ENCODE results near the gene TOX2. TPM values are rescaled to one million over a fixed set of nuclear protein-coding genes. Genes with fewer than 3 reads are reported as not detected.

TOX2 gene
- total RNA-seq, 1 donor from 2014 or later, result 0.94 TPM

DNA sequence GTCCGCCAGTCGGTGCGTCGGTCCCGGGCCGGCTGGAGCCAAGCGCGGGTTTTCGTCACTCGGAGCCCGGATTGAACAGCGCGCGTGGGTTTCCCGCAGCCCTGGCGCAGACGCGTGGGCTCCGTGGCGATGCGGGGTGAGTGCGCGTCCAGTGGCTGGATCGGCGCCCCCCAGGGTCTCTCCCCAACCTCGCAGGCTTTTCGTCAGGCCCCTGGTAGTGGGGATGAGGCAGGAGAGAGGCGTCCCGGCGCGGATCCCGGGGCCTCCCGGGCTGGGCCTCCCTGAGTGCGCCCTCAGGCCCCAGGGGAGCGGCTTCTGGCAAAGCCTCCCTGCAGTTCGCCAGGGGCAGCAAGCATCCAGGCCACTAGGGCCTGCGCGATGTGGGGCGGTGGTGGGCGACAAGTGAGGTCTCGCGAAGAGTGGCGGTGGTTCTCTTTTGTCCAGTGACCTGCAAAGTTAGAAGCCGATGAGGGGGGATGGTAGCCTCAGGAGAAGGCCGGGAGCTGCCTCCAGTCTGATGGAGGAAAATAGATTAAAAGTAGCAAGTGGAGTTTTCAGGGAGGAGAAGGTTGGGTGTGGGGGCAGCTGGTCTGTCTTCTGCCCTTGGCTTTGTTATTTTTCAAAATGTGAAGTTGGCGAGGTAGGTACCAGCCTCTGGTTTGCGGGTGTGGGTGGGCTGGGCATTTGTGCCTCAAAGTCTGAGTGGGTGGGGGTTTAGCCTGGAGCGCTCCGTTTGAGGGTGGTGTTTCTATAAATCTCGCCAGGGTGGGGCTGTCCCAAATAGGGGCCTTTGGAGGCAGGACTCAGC, 1.6 kb downstream of the TOX2 start:
- TF ChIP-seq, protein P1, sequence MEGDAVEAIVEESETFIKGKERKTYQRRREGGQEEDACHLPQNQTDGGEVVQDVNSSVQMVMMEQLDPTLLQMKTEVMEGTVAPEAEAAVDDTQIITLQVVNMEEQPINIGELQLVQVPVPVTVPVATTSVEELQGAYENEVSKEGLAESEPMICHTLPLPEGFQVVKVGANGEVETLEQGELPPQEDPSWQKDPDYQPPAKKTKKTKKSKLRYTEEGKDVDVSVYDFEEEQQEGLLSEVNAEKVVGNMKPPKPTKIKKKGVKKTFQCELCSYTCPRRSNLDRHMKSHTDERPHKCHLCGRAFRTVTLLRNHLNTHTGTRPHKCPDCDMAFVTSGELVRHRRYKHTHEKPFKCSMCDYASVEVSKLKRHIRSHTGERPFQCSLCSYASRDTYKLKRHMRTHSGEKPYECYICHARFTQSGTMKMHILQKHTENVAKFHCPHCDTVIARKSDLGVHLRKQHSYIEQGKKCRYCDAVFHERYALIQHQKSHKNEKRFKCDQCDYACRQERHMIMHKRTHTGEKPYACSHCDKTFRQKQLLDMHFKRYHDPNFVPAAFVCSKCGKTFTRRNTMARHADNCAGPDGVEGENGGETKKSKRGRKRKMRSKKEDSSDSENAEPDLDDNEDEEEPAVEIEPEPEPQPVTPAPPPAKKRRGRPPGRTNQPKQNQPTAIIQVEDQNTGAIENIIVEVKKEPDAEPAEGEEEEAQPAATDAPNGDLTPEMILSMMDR (IDR thresholded peaks at IDR 0.05; ENCODE audit: unreplicated experiment), result no peak
- H3K4me1 Mint-ChIP-seq, result peaks cover 8% of the 10 kb centered on the region
- H3K27me3 Mint-ChIP-seq (ENCODE audit: low read depth), result peaks cover 94% of the 10 kb centered on the region
- peaks cover 19% of the 10 kb centered on the region for H3K9me3 Mint-ChIP-seq
- H3K27ac Mint-ChIP-seq, result no peak overlapping the region
- H3K4me3 Mint-ChIP-seq, result peak overlapping the region; percentile 69
- no peak for DNase-seq (ENCODE audit: low spot score in 2 of 2, unreplicated experiment in 2 of 2)
- peaks cover 3% of the 10 kb centered on the region for H3K36me3 Mint-ChIP-seq

DNA sequence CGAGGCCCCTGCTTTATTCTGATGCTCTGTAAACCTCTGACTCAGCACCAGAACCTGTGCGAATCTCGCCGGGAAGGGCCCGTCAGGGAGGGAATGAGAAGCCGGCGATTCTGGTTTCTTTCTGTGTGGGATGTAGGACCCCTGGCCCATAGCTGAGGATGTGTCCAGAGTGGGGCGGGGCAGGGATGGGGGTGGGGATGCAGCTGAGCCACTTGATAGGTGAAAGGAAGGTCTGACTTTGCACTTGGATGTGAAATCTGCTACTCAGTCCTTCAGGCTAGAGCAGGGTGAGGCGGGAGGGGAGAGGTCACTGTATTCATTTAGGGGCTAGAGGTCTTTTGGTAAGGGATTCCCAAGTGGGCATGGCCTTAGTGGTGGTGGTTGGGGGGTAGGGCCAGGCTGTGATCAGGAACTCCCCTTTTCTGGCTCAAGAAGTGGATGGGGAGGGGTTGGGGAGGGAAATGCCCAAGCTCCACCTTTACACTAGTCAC, 2.3 kb downstream of the TOX2 start:
- H3K36me3 Mint-ChIP-seq, result peaks cover 3% of the 10 kb centered on the region
- TF ChIP-seq, protein P1 (IDR thresholded peaks at IDR 0.05; ENCODE audit: unreplicated experiment), result no peak
- peaks cover 95% of the 10 kb centered on the region for H3K27me3 Mint-ChIP-seq (ENCODE audit: low read depth)
- no peak overlapping the region for H3K4me3 Mint-ChIP-seq
- H3K9me3 Mint-ChIP-seq, result peaks cover 19% of the 10 kb centered on the region
- H3K27ac Mint-ChIP-seq, result no peak overlapping the region
- H3K4me1 Mint-ChIP-seq, result peaks cover 8% of the 10 kb centered on the region
- no peak for DNase-seq (ENCODE audit: low spot score in 2 of 2, unreplicated experiment in 2 of 2)

DNA sequence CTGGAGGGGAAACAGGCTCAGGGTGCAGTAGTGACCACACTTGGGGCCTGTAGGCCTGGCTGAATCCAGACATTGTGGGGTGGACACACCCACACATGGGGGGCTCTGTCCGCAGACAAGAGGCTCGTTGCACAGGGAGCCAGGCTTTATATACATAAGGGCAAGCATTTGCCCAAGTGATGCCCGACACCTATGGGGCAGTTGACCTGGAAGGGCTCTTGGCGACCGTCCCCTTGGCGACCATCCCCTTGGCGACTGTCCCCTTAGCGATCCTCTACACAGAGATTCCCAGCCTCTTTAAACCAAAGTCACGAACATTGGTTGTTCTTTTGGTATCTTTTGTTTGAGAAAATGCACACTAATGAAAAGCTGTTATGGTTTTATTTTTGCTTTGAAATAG, 2.7 kb downstream of the TOX2 start:
- H3K4me1 Mint-ChIP-seq, result peaks cover 8% of the 10 kb centered on the region
- DNase-seq (ENCODE audit: low spot score in 2 of 2, unreplicated experiment in 2 of 2), result no peak
- peaks cover 15% of the 10 kb centered on the region for H3K9me3 Mint-ChIP-seq
- H3K4me3 Mint-ChIP-seq, result no peak overlapping the region
- H3K27ac Mint-ChIP-seq, result no peak overlapping the region
- peaks cover 3% of the 10 kb centered on the region for H3K36me3 Mint-ChIP-seq
- TF ChIP-seq, protein P1 (IDR thresholded peaks at IDR 0.05; ENCODE audit: unreplicated experiment), result no peak
- H3K27me3 Mint-ChIP-seq (ENCODE audit: low read depth), result peaks cover 95% of the 10 kb centered on the region

DNA sequence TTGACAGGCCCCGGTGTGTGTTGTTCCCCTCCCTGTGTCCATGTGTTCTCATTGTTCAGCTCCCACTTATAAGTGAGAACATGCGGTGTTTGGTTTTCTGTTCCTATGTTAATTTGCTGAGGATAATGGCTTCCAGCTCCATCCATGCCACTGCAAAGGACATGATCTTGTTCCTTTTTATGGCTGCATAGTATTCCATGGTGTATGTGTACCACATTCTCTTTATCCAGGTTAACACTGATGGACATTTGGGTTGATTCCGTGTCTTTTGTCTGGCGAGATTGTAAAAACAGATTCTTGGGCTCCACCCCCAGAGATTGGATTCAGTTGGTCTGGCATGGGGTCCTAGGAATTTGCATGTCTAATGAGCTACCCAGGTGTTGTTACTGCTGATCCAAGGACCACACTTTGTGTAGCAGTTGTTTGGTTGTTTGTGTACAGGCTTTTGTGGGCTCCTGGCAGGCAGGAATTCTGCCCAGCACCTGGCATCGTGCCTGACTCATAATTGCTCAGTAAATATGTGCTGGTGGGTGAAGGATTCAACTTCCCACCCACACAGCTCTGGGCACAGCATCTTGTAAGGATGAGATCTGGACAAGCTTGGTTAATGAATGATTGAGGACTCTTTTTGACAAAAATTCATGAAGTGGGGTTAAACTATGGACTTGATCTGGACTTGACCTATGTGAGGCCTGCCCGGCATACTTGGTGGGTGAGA, 5.2 kb downstream of the TOX2 start:
- peaks cover 100% of the 10 kb centered on the region for H3K27me3 Mint-ChIP-seq (ENCODE audit: low read depth)
- H3K4me3 Mint-ChIP-seq, result no peak overlapping the region
- no peak for DNase-seq (ENCODE audit: low spot score in 2 of 2, unreplicated experiment in 2 of 2)
- peaks cover 8% of the 10 kb centered on the region for H3K4me1 Mint-ChIP-seq
- H3K9me3 Mint-ChIP-seq, result no peaks in the 10 kb centered on the region
- TF ChIP-seq, protein P1 (IDR thresholded peaks at IDR 0.05; ENCODE audit: unreplicated experiment), result no peak
- no peak overlapping the region for H3K27ac Mint-ChIP-seq
- peaks cover 3% of the 10 kb centered on the region for H3K36me3 Mint-ChIP-seq

DNA sequence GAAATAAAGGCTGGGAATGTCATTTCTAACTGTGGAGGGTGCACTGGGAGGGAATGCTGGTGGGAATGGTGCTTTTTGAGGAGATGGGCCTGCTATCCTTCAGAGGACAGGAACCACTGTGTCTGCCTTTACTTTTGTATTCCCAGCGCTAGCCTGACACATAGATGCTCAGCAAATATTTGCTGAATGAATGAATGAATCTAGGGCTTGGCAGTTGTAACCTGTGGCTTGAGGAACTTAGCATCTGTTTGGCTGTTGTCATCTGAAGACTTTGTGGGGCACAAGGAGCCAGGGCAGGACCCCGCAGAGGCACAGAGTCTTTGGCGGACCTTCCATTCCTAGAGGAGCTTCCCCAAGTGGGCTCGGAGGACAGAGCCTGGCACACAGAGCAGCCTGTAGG, 6.1 kb downstream of the TOX2 start:
- TF ChIP-seq, protein P1 (IDR thresholded peaks at IDR 0.05; ENCODE audit: unreplicated experiment), result no peak
- Mint-ChIP-seq H3K27ac (no peak overlapping the region), H3K27me3 (ENCODE audit: low read depth) (peaks cover 99% of the 10 kb centered on the region), H3K9me3 (no peaks in the 10 kb centered on the region), H3K4me1 (peaks cover 3% of the 10 kb centered on the region), H3K36me3 (no peaks in the 10 kb centered on the region), H3K4me3 (no peak overlapping the region)
- DNase-seq (ENCODE audit: low spot score in 2 of 2, unreplicated experiment in 2 of 2), result no peak
